Left lung (tissue), 10 donors: ENCODE data around the gene RAB13. TPM values are rescaled to one million over a fixed set of nuclear protein-coding genes. Genes with fewer than 3 reads are reported as not detected.

ENCODE experiments used
- ATAC-seq: fragments of 200-7000 bp; cut with Tn5 transposase; one replicate; pipeline ENCODE4 v1.9.1; 2020; ENCODE audit warnings: moderate library complexity
- DNase-seq, 4 donors: peaks; one replicate each; pipeline ENCODE4 v3.0.0-alpha.2; 2013 to 2020
- H3K27ac ChIP-seq, 2 donors: fragments of 200-600 bp; sonication (generic) in 1 of 2; one replicate each; pipeline versions ENCODE4 v1.5.0 to v1.8.0; 2020 to 2021
- H3K27me3 ChIP-seq, 2 donors: fragments of 200-600 bp; sonication (generic) in 1 of 2; one replicate each; pipeline versions ENCODE4 v1.5.0 to v1.8.0; 2020 to 2021
- H3K36me3 ChIP-seq, 2 donors: fragments of 200-600 bp; sonication (generic) in 1 of 2; one replicate each; pipeline versions ENCODE4 v1.5.0 to v1.8.0; 2020 to 2021
- H3K4me1 ChIP-seq, 2 donors: fragments of 200-600 bp; one replicate each; pipeline ENCODE4 v1.8.0; 2021
- H3K4me3 ChIP-seq, 2 donors: fragments of 200-600 bp; sonication (generic) in 1 of 2; one replicate each; pipeline versions ENCODE4 v1.5.0 to v1.8.0; 2020 to 2021; ENCODE audit warnings: mild to moderate bottlenecking in 1 of 2
- H3K9me3 ChIP-seq, 2 donors: fragments of 200-600 bp; sonication (generic) in 1 of 2; one replicate each; pipeline versions ENCODE4 v1.5.0 to v1.8.0; 2020 to 2021
- intact Hi-C, 2 donors: fragments of 100-400 bp; cut with DNase I; formaldehyde crosslinking; loops; one replicate each; pipeline versions ENCODE4 v1.11.2 to v1.14.2; 2022
- polyA plus RNA-seq, 6 donors: library from polyadenylated mRNA; unstranded; fragments of 120-200 nt; gene quantifications; one replicate each; pipeline ENCODE4 v1.2.1, GENCODE V29; 2013; ENCODE audit not compliant: insufficient read length in 6 of 6
- total RNA-seq, 2 donors: library from RNA; stranded (reverse); fragmentation: NEBNext Ultra II Directional; extraction: Animal tissue kit (Norgen Biotek cat#: 25700); gene quantifications; one replicate each; pipeline ENCODE4 v1.2.1, GENCODE V29; 2021
- TF ChIP-seq, protein P1 (sequence below), 2 donors: fragments of 200-600 bp; sonication (generic) in 1 of 2; IDR thresholded peaks; one replicate each; pipeline versions ENCODE4 v1.5.0 to v1.8.0; 2021; ENCODE audit warnings: antibody characterized with exemption in 2 of 2
- donor health status: DM: no; HTN: yes; CAD: no.
- donor health status: DM: no; HTN: no; CAD: no.

The RAB13 gene
- total and polyA plus RNA-seq, 8 donors, result 122 to 171 (median 157) TPM

DNA sequence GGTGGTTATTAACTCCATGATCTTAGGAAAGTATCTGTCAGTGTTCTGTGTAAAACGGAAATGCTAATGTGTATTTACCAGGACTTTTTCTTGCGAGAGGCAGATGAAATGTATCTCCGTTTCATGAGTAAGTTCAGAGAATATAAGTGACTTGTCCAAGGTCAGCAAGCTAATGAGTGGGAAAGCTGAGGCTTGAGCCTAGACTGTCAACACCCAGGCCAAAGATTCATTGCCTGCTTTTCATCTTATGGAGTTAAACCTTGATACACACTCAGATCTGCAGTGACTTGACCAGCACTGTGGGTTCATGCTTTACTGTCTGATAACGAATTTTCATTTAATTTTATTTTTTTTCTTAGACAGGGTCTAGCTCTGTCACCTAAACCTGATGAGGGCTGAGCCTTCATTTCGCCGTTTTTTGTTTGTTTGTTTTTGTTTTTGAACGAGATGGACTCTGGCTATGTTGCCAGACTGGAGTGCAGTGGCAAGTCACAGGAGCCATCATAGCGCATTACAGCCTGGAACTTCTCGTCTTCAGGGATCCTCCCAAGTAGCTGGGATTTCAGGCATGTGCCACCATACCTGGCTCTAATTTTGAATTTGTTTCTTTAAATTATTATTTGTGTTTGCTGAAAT, 7.7 kb downstream of the RAB13 start:
- peaks cover 0 to 59% of the 10 kb centered on the region in 2 donors for H3K36me3 ChIP-seq
- peak overlapping the region; percentile 98 to 99 for H3K4me3 ChIP-seq
- H3K9me3 ChIP-seq, result no peaks in the 10 kb centered on the region
- DNase-seq (no peak), ATAC-seq (no peak)
- H3K4me1 ChIP-seq, result peaks cover 15 to 56% of the 10 kb centered on the region in 2 donors
- TF ChIP-seq, protein P1, sequence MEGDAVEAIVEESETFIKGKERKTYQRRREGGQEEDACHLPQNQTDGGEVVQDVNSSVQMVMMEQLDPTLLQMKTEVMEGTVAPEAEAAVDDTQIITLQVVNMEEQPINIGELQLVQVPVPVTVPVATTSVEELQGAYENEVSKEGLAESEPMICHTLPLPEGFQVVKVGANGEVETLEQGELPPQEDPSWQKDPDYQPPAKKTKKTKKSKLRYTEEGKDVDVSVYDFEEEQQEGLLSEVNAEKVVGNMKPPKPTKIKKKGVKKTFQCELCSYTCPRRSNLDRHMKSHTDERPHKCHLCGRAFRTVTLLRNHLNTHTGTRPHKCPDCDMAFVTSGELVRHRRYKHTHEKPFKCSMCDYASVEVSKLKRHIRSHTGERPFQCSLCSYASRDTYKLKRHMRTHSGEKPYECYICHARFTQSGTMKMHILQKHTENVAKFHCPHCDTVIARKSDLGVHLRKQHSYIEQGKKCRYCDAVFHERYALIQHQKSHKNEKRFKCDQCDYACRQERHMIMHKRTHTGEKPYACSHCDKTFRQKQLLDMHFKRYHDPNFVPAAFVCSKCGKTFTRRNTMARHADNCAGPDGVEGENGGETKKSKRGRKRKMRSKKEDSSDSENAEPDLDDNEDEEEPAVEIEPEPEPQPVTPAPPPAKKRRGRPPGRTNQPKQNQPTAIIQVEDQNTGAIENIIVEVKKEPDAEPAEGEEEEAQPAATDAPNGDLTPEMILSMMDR (IDR thresholded peaks at IDR 0.05), result no peak
- no peaks in the 10 kb centered on the region for H3K27me3 ChIP-seq
- intact Hi-C loops, result no loop called here
- H3K27ac ChIP-seq, result peak overlapping the region; percentile 90

DNA sequence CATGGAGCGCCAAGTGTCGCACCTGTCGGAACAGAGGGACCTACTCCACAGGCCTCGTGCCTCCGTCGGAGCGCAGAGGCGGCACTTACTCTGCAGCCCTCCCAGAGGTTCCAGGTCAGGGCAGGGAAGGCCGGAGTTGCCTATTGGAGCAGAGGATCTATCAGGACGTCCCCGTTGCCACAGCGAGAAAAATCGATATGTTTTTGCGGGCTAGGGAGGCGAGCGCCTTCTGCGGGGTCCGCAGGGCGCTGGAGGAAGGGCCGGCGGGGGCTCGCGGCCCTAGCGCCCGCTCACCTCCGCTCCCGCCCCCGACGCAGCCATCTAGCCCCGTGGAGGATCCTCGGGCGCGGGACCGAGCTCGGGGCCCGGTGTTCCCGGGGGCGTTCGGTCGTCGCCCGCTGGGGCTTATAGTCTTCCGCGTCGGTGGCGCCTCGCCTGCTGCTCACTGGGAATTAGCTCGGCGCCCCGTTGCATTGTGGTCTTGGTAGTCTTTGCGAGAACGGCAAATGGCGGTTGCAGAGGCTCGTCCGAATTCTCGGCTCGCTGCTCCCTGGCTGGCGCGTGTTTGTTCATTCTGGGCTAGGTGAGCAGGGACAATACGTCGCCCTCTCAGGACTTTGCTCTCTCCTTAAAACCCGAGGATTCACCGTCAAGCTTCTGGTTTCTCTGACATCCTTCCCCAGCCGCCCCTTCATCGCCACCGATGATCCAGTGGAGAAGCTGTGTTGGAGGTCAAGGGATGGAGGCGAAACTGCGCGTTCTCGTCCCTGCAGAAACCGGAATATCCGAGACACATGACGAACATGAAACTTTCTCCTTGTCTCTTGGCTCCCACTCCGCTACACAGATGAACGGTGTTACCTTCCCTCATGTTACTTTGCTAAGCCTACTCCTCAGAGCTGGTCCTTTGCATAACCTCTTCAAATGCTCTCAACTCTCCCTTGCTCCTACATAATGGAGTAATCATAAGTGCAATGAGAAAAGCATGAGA, 8.6 kb downstream of the RAB13 start, which contains the start of gene JTB:
JTB (minus strand) TSS at position 425 of the 991 bp plus-strand sequence; CDS start at position 3, 422 bp downstream.
- intact Hi-C loops, result no loop called here
- peak within 1 kb of the TSS; percentile 98 to 99 for H3K4me3 ChIP-seq
- peaks cover 15 to 50% of the 10 kb centered on the region in 2 donors for H3K4me1 ChIP-seq
- peak in 3 of 4 donors; percentile 87 to 97 (median 94) for DNase-seq
- H3K36me3 ChIP-seq, result peaks cover 0 to 57% of the 10 kb centered on the region in 2 donors
- TF ChIP-seq, protein P1 (IDR thresholded peaks at IDR 0.05), result no peak
- no peaks in the 10 kb centered on the region for H3K9me3 ChIP-seq
- peak within 1 kb of the TSS; percentile 90 for H3K27ac ChIP-seq
- H3K27me3 ChIP-seq, result no peaks in the 10 kb centered on the region
- peak; percentile 99 for ATAC-seq

DNA sequence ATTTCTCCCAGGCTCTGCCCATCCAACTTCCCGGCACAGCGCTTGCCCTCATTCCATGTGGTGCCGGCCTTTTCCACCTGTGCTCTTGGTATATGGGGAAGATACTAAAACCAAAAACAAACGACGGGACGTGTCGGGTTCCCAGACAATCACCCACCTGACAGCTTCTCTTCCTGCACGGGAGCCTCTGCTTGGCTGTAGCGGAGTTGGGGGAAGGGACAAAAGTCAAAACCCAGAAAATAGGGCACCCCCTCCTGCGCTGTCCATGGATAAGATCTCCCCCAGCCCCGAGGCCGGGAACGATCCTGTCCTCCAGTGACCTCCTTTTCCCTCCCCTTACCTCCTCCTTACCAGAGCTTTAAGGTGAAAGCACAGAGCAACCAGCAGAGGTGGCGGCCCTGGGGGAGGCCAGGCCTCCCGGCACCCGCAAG, 9.3 kb downstream of the RAB13 start:
- Histone ChIP-seq H3K27me3 (no peaks in the 10 kb centered on the region), H3K9me3 (no peaks in the 10 kb centered on the region), H3K27ac (peak overlapping the region; percentile 90), H3K4me1 (peaks cover 15 to 49% of the 10 kb centered on the region in 2 donors), H3K36me3 (peaks cover 0 to 53% of the 10 kb centered on the region in 2 donors), H3K4me3 (peak overlapping the region; percentile 98 to 99)
- ATAC-seq (peak; percentile 5), DNase-seq (no peak)
- intact Hi-C loops, result no loop called here
- TF ChIP-seq, protein P1 (IDR thresholded peaks at IDR 0.05), result no peak

DNA sequence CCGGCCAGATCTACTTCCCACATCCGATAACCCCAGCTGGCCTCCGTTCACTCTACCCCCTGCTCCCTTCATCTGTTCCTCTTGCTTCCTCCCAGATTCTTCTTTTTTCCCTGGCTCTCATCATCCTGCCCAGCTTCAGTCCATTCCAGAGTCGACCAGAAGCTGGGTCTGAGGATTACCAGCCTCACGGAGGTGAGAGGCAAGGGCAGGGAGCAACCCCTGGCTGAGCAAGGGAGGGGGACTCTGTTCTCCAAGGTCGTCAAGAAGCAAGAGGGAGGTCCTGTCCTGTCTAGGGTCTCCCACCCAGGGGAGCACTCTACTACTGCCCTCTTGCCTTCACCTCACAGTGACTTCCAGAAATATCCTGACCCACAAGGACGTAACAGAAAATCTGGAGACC, 12.6 kb downstream of the RAB13 start:
- DNase-seq, result no peak
- no peak for ATAC-seq
- Histone ChIP-seq H3K4me3 (no peak overlapping the region), H3K27me3 (no peaks in the 10 kb centered on the region), H3K4me1 (peaks cover 14 to 38% of the 10 kb centered on the region in 2 donors), H3K36me3 (peaks cover 0 to 33% of the 10 kb centered on the region in 2 donors), H3K9me3 (no peaks in the 10 kb centered on the region), H3K27ac (no peak overlapping the region)
- intact Hi-C loops, result no loop called here
- TF ChIP-seq, protein P1 (IDR thresholded peaks at IDR 0.05), result no peak

DNA sequence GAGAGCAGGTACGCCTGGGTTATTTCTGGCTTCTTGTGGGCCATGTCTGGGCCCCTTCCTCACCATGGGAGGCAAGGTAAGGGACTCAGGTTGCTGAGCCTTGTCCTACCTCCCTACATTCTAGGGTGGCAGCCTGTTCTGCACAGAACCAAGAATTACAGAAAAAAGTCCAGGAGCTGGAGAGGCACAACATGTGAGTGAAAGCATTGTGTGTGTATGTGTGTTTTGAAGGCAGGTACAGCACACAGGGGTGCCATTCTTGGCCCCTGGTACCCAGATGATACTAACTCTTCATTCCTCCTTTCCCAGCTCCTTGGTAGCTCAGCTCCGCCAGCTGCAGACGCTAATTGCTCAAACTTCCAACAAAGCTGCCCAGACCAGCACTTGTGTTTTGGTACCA, 13.1 kb downstream of the RAB13 start:
- Histone ChIP-seq H3K27ac (no peak overlapping the region), H3K4me1 (peaks cover 10 to 38% of the 10 kb centered on the region in 2 donors), H3K4me3 (no peak overlapping the region), H3K36me3 (peaks cover 0 to 33% of the 10 kb centered on the region in 2 donors), H3K9me3 (no peaks in the 10 kb centered on the region), H3K27me3 (no peaks in the 10 kb centered on the region)
- ATAC-seq, result no peak
- no peak for DNase-seq
- TF ChIP-seq, protein P1 (IDR thresholded peaks at IDR 0.05), result no peak
- intact Hi-C loops, result no loop called here
